CD4-positive, alpha-beta memory T cell (primary cell): ENCODE measurements around the gene FIBCD1. TPM values are rescaled to one million over a fixed set of nuclear protein-coding genes. Genes with fewer than 3 reads are reported as not detected.
A peak's percentile ranks its signal among the peaks of the same experiment; 100 is the strongest.

Experiments used
- CTCF ChIA-PET: fragments of 350-600 bp; sonication (Branson Sonifier 250); formaldehyde crosslinking; loops from one replicate; lab custom pipeline; 2021; ENCODE audit warnings: inconsistent platforms; ENCODE audit not compliant: partially characterized antibody; lab: Charles Lee
- POLR2A ChIA-PET: fragments of 350-600 bp; sonication (Branson Sonifier 250); formaldehyde crosslinking; loops from one replicate; lab custom pipeline; 2021; ENCODE audit not compliant: partially characterized antibody; lab: Charles Lee
- DNase-seq, 5 donors: peaks; one replicate each; pipeline versions ENCODE4 v3.0.0 to v3.0.0-alpha.2; 2020 to 2022; ENCODE audit warnings: mixed read lengths in 1 of 5
- H3K27ac ChIP-seq: one replicate; pipeline ENCODE4 v1.7.0; 2013; ENCODE audit warnings: low read depth, low read length
- H3K27me3 ChIP-seq: 2 replicates; pipeline ENCODE4 v1.7.0; 2013; ENCODE audit warnings: mild to moderate bottlenecking, low read length, moderate library complexity; ENCODE audit not compliant: insufficient read depth
- H3K36me3 ChIP-seq: 2 replicates; pipeline ENCODE4 v1.7.0; 2013; ENCODE audit warnings: mild to moderate bottlenecking, low read length, moderate library complexity; ENCODE audit not compliant: insufficient read depth
- H3K4me1 ChIP-seq: 2 replicates; pipeline ENCODE4 v1.7.0; 2013; ENCODE audit warnings: mild to moderate bottlenecking, low read length, moderate library complexity; ENCODE audit not compliant: insufficient read depth
- H3K4me3 ChIP-seq, 2 donors: one replicate each; pipeline ENCODE4 v1.7.0; 2013; ENCODE audit warnings: low read length in 2 of 2, mild to moderate bottlenecking in 1 of 2
- H3K9me3 ChIP-seq, 2 donors: one replicate each; pipeline ENCODE4 v1.7.0; 2013; ENCODE audit warnings: low read length in 2 of 2, control low read depth in 1 of 2; ENCODE audit not compliant: control insufficient read depth in 1 of 2
- H3K27ac Mint-ChIP-seq, 7 donors: one replicate each; pipeline ENCODE4 v1.8.0; 2020 to 2021; ENCODE audit warnings: mixed read lengths in 7 of 7, mild to moderate bottlenecking in 6 of 7, inconsistent platforms in 3 of 7, moderate library complexity in 3 of 7
- H3K27me3 Mint-ChIP-seq, 2 donors: one replicate each; pipeline ENCODE4 v1.8.0; 2020 to 2021; ENCODE audit warnings: mixed read lengths in 2 of 2
- H3K36me3 Mint-ChIP-seq, 2 donors: one replicate each; pipeline ENCODE4 v1.8.0; 2020 to 2021; ENCODE audit warnings: mixed read lengths in 2 of 2, inconsistent platforms in 1 of 2, mild to moderate bottlenecking in 1 of 2
- H3K4me1 Mint-ChIP-seq, 4 donors: one replicate each; pipeline ENCODE4 v1.8.0; 2020 to 2021; ENCODE audit warnings: mixed read lengths in 4 of 4, mild to moderate bottlenecking in 1 of 4
- H3K4me3 Mint-ChIP-seq, 8 donors: one replicate each; pipeline ENCODE4 v1.8.0; 2020 to 2021; ENCODE audit warnings: mixed read lengths in 8 of 8, mild to moderate bottlenecking in 7 of 8, moderate library complexity in 6 of 8, inconsistent platforms in 3 of 8
- H3K9me3 Mint-ChIP-seq, 8 donors: one replicate each; pipeline ENCODE4 v1.8.0; 2020 to 2021; ENCODE audit warnings: mixed read lengths in 8 of 8, mild to moderate bottlenecking in 5 of 8, inconsistent platforms in 3 of 8, moderate library complexity in 1 of 8
- intact Hi-C: fragments of 100-400 bp; cut with micrococcal nuclease; formaldehyde crosslinking; loops from one replicate; pipeline ENCODE4 v1.15.1; 2023
- polyA plus RNA-seq, 2 donors: library from polyadenylated mRNA; unstranded; fragments of 300-500 nt; fragmentation: Illumina TruSeq; gene quantifications; one replicate each; pipeline ENCODE4 v1.2.3, GENCODE V29; 2021
- total RNA-seq, 2 experiments: library from RNA; stranded (reverse); gene quantifications; one replicate each; pipeline ENCODE4 v1.2.3, GENCODE V29; 2021

FIBCD1 gene
- total and polyA plus RNA-seq, 4 experiments from 2014 or later = not detected

DNA sequence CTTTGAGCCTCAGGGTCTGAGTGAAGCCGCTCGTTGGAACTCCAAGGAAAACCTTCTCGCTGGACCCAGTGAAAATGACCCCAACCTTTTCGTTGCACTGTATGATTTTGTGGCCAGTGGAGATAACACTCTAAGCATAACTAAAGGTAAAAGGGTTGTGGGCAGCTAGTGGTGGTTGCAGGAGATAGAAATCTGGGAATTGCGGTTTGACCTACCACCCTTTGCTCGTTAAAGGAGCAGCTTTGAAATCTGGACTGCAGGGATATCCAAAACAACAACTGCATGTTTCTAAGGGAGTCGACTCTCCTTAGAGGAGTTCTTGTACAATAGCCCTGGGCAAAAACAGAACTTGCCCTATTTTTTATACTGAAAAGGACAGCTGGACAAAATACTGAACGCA lies 85.0 kb downstream of the FIBCD1 start:
- no peaks in the 10 kb centered on the region for H3K27me3 Mint-ChIP-seq
- DNase-seq = no peak
- no peak overlapping the region for H3K27ac ChIP-seq
- ChIA-PET POLR2A (no interaction called here), CTCF (interaction anchor here (1.0 to 2.6 kb wide), 2 partner anchors 12 to 153 kb away, joined by 6 to 12 read pairs; no protein-coding TSS in a partner anchor)
- H3K9me3 Mint-ChIP-seq = no peaks in the 10 kb centered on the region
- no peaks in the 10 kb centered on the region for H3K9me3 ChIP-seq
- no peak overlapping the region for H3K4me3 Mint-ChIP-seq
- intact Hi-C loops = no loop called here
- peaks cover 18 to 33% of the 10 kb centered on the region in 2 donors for H3K36me3 Mint-ChIP-seq
- H3K27ac Mint-ChIP-seq = peak overlapping the region in 1 of 7 donors; percentile 19
- H3K4me1 Mint-ChIP-seq = peaks cover 0 to 4% (median under 1%) of the 10 kb centered on the region in 4 donors
- H3K4me3 ChIP-seq = no peak overlapping the region
- peaks cover 15% of the 10 kb centered on the region for H3K36me3 ChIP-seq
- peaks cover 3% of the 10 kb centered on the region for H3K4me1 ChIP-seq
- H3K27me3 ChIP-seq = no peaks in the 10 kb centered on the region

DNA sequence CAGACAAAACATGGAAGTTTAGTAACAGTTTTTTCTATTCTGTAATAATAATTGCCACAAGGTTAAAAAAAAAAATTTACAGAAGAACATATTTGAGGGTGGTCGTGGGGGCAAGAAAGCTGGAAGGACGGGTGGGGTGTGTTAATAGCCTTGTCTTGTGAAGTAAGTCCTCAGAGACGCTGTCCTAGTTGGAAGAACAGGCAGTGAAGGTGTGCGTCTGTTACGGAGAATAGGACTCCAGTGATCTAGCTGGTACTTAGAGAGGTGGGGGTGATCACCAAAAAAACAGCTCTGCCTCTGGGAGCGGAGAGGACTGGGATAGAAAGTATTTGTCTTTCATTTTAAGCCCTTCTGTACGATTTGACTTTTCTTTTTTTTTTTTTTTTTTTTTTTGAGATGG lies 86.2 kb downstream of the FIBCD1 start:
- H3K27ac Mint-ChIP-seq = no peak overlapping the region
- Histone ChIP-seq H3K9me3 (no peaks in the 10 kb centered on the region), H3K27ac (no peak overlapping the region), H3K4me1 (peaks cover 3% of the 10 kb centered on the region), H3K4me3 (no peak overlapping the region), H3K27me3 (no peaks in the 10 kb centered on the region), H3K36me3 (peaks cover 15% of the 10 kb centered on the region)
- H3K36me3 Mint-ChIP-seq = peaks cover 18 to 27% of the 10 kb centered on the region in 2 donors
- no peak overlapping the region for H3K4me3 Mint-ChIP-seq
- no peaks in the 10 kb centered on the region for H3K27me3 Mint-ChIP-seq
- ChIA-PET CTCF (interaction anchor here (1.2 to 2.6 kb wide), 2 partner anchors 9 to 13 kb away, joined by 4 to 12 read pairs; no protein-coding TSS in a partner anchor), POLR2A (no interaction called here)
- no peaks in the 10 kb centered on the region for H3K9me3 Mint-ChIP-seq
- intact Hi-C loops = no loop called here
- no peak for DNase-seq
- peaks cover 0 to 4% (median under 1%) of the 10 kb centered on the region in 4 donors for H3K4me1 Mint-ChIP-seq

Other genes starting within 250 kb of the FIBCD1 start
- 10 to 100 TPM; 53.9 to 60.8 TPM for gene EXOSC2, start 245.5 kb downstream of the FIBCD1 start, total RNA-seq
- gene EXOSC2, start 245.5 kb downstream of the FIBCD1 start, polyA plus RNA-seq = 10 to 100 TPM; 22.6 to 25.3 TPM
- gene ABL1, start 104.0 kb downstream of the FIBCD1 start, total RNA-seq = 10 to 100 TPM; 31.6 to 34.4 TPM
- gene ABL1, start 104.0 kb downstream of the FIBCD1 start, polyA plus RNA-seq = 10 to 100 TPM in 1 of 2 donors, 1 to 10 TPM in 1; 3.2 to 14.4 TPM
- not detected for gene QRFP, start 42.4 kb downstream of the FIBCD1 start, total RNA-seq
- gene QRFP, start 42.4 kb downstream of the FIBCD1 start, polyA plus RNA-seq = not detected
- gene LAMC3, start 69.9 kb upstream of the FIBCD1 start, total RNA-seq = under 1 TPM; 0.32 to 0.61 TPM
- not detected for gene LAMC3, start 69.9 kb upstream of the FIBCD1 start, polyA plus RNA-seq
- under 1 TPM in 1 of 2 experiments, not detected in 1; 0.15 TPM for gene AIF1L, start 157.3 kb upstream of the FIBCD1 start, total RNA-seq
- not detected for gene AIF1L, start 157.3 kb upstream of the FIBCD1 start, polyA plus RNA-seq
- 10 to 100 TPM; 72.1 to 79.5 TPM for gene NUP214, start 186.3 kb upstream of the FIBCD1 start, total RNA-seq
- gene NUP214, start 186.3 kb upstream of the FIBCD1 start, polyA plus RNA-seq = 10 to 100 TPM in 1 of 2 donors, 1 to 10 TPM in 1; 6.6 to 22.3 TPM